HPDE6-E6E7 (cell line): ENCODE results near the gene ZNF175.

Experiments
- DNase-seq: peaks from one replicate; pipeline ENCODE4 v3.0.0; 2011; ENCODE audit warnings: missing footprints; ENCODE audit errors: extremely low spot score

ZNF175 gene

GRCh38 chr19:51589511-51589910 is 18.4 kb downstream of the ZNF175 start:
- no peak for DNase-seq

GRCh38 chr19:51590441-51590840 is 19.4 kb downstream of the ZNF175 start:
- no peak for DNase-seq

- no peak for DNase-seq
Observed at GRCh38 chr19:51592521-51592920, 21.4 kb downstream of the ZNF175 start.

- DNase-seq = no peak
Observed at GRCh38 chr19:51593138-51593890, 22.2 kb downstream of the ZNF175 start.

- peak; percentile 98 for DNase-seq
Observed at GRCh38 chr19:51593969-51594773, 23.1 kb downstream of the ZNF175 start.

- no peak for DNase-seq
Observed at GRCh38 chr19:51594774-51595109, 23.7 kb downstream of the ZNF175 start.

GRCh38 chr19:51595190-51596175 is 24.4 kb downstream of the ZNF175 start:
- DNase-seq = no peak

- DNase-seq = no peak
Observed at GRCh38 chr19:51598159-51598915, 27.3 kb downstream of the ZNF175 start.

- no peak for DNase-seq
Observed at GRCh38 chr19:51599084-51599483, 28.0 kb downstream of the ZNF175 start.

GRCh38 chr19:51600940-51601580 is 30.0 kb downstream of the ZNF175 start:
- no peak for DNase-seq

- no peak for DNase-seq
Observed at GRCh38 chr19:51602189-51602854, 31.2 kb downstream of the ZNF175 start.

GRCh38 chr19:51607077-51607476 is 36.0 kb downstream of the ZNF175 start:
- no peak for DNase-seq

GRCh38 chr19:51607920-51608562 is 37.0 kb downstream of the ZNF175 start:
- DNase-seq = peak; percentile 38

- DNase-seq = no peak
Observed at GRCh38 chr19:51610576-51610975, 39.5 kb downstream of the ZNF175 start.

- DNase-seq = no peak
Observed at GRCh38 chr19:51614789-51615188, 43.7 kb downstream of the ZNF175 start.

- DNase-seq = no peak
Observed at GRCh38 chr19:51615991-51616390, 44.9 kb downstream of the ZNF175 start.

GRCh38 chr19:51621178-51621577 is 50.1 kb downstream of the ZNF175 start:
- no peak for DNase-seq

- no peak for DNase-seq
Observed at GRCh38 chr19:51626675-51627074, 55.6 kb downstream of the ZNF175 start.

- DNase-seq = no peak
Observed at GRCh38 chr19:51627491-51628138, 56.5 kb downstream of the ZNF175 start.
